GM23338 (cell line): ENCODE results near the gene SNX1. TPM values are rescaled to one million over a fixed set of nuclear protein-coding genes. Genes with fewer than 3 reads are reported as not detected.

Source experiments
- ATAC-seq: fragments of 200-7000 bp; cut with Tn5 transposase; 3 replicates; pipeline ENCODE4 v1.9.1; 2020
- DNase-seq: peaks from one replicate; pipeline ENCODE4 v3.0.0-alpha.2; 2015; ENCODE audit warnings: low spot score
- H2AFZ ChIP-seq: fragments of 200-600 bp; sonication (generic); 2 replicates; pipeline ENCODE4 v1.8.0; 2016; ENCODE audit warnings: antibody characterized with exemption, mild to moderate bottlenecking, moderate library complexity
- H3F3A ChIP-seq: fragments of 200-600 bp; sonication (generic); replicated peaks from 2 replicates; pipeline ENCODE4 v1.8.0; 2017; ENCODE audit warnings: antibody characterized with exemption, mixed run types, low read depth
- H3K27ac ChIP-seq: fragments of 200-600 bp; sonication (generic); 2 replicates; pipeline ENCODE4 v1.6.1; 2016; ENCODE audit warnings: low read depth
- H3K27me3 ChIP-seq: fragments of 200-600 bp; sonication (generic); 2 replicates; pipeline ENCODE4 v1.8.0; 2016; ENCODE audit warnings: mild to moderate bottlenecking, mixed run types, moderate library complexity; ENCODE audit not compliant: insufficient read depth
- H3K36me3 ChIP-seq: fragments of 200-600 bp; sonication (generic); 2 replicates; pipeline ENCODE4 v1.8.0; 2016; ENCODE audit warnings: mild to moderate bottlenecking; ENCODE audit not compliant: insufficient read depth
- H3K4me1 ChIP-seq: fragments of 200-600 bp; sonication (generic); 2 replicates; pipeline ENCODE4 v1.8.0; 2016; ENCODE audit warnings: mild to moderate bottlenecking, moderate library complexity; ENCODE audit not compliant: insufficient read depth
- H3K4me2 ChIP-seq: fragments of 200-600 bp; sonication (generic); 2 replicates; pipeline ENCODE4 v1.7.1; 2017; ENCODE audit warnings: mixed run types
- H3K4me3 ChIP-seq: fragments of 200-600 bp; sonication (generic); 2 replicates; pipeline ENCODE4 v1.6.1; 2016; ENCODE audit warnings: mixed run types
- H3K79me2 ChIP-seq: fragments of 200-600 bp; sonication (generic); replicated peaks from 2 replicates; pipeline ENCODE4 v1.8.0; 2017; ENCODE audit warnings: mild to moderate bottlenecking; ENCODE audit not compliant: insufficient read depth
- H3K9me2 ChIP-seq: fragments of 200-600 bp; sonication (generic); 2 replicates; pipeline ENCODE4 v1.8.0; 2017; ENCODE audit not compliant: insufficient read depth
- H4K20me1 ChIP-seq: fragments of 200-600 bp; sonication (generic); replicated peaks from 2 replicates; pipeline ENCODE4 v1.8.0; 2017; ENCODE audit warnings: mild to moderate bottlenecking; ENCODE audit not compliant: insufficient read depth
- H3K27ac Mint-ChIP-seq: 2 replicates; pipeline ENCODE4 v1.8.0; 2020; ENCODE audit warnings: inconsistent platforms, mild to moderate bottlenecking, moderate library complexity, mixed read lengths
- H3K27me3 Mint-ChIP-seq: 3 replicates; pipeline ENCODE4 v1.8.0; 2022; ENCODE audit warnings: low read depth, mild to moderate bottlenecking, moderate library complexity, mixed read lengths, inconsistent platforms; ENCODE audit not compliant: insufficient read depth, poor library complexity
- H3K36me3 Mint-ChIP-seq: 3 replicates; pipeline ENCODE4 v1.8.0; 2021; ENCODE audit warnings: low read depth, mild to moderate bottlenecking, inconsistent platforms, moderate library complexity, mixed read lengths
- H3K4me1 Mint-ChIP-seq: 3 replicates; pipeline ENCODE4 v1.8.0; 2020; ENCODE audit warnings: mild to moderate bottlenecking, inconsistent platforms, mixed read lengths
- H3K4me3 Mint-ChIP-seq: 3 replicates; pipeline ENCODE4 v1.8.0; 2021; ENCODE audit warnings: moderate library complexity, mild to moderate bottlenecking, inconsistent platforms, mixed read lengths
- H3K9me3 Mint-ChIP-seq: 3 replicates; pipeline ENCODE4 v1.8.0; 2020; ENCODE audit warnings: moderate library complexity, mild to moderate bottlenecking, inconsistent platforms, mixed read lengths
- CREB1 ChIP-seq: fragments of 250-450 bp; sonication (Bioruptor Pico); IDR thresholded peaks from 2 replicates; pipeline ENCODE4 v1.5.0; 2020; ENCODE audit warnings: low read depth, mild to moderate bottlenecking, moderate library complexity
- EZH2 ChIP-seq: fragments of 200-600 bp; sonication (generic); IDR thresholded peaks from one replicate; pipeline ENCODE4 v1.8.0; 2017; ENCODE audit warnings: antibody characterized with exemption, mild to moderate bottlenecking, low read depth; ENCODE audit not compliant: unreplicated experiment
- EZH2phosphoT487 ChIP-seq: fragments of 200-600 bp; sonication (generic); IDR thresholded peaks from one replicate; pipeline ENCODE4 v1.8.1; 2018; ENCODE audit warnings: antibody characterized with exemption; ENCODE audit not compliant: unreplicated experiment
- JUNB ChIP-seq: IDR thresholded peaks from one replicate; pipeline ENCODE4 v1.6.1; 2016; ENCODE audit warnings: antibody characterized with exemption; ENCODE audit not compliant: unreplicated experiment
- NANOG ChIP-seq: IDR thresholded peaks from 2 replicates; pipeline ENCODE4 v1.6.1; 2016; ENCODE audit warnings: antibody characterized with exemption, borderline replicate concordance
- POLR2AphosphoS5 ChIP-seq: IDR thresholded peaks from 2 replicates; pipeline ENCODE4 v1.6.1; 2016; ENCODE audit warnings: antibody characterized with exemption, low read depth
- STAT1 ChIP-seq: IDR thresholded peaks from one replicate; pipeline ENCODE4 v1.6.1; 2016; ENCODE audit warnings: antibody characterized with exemption; ENCODE audit not compliant: unreplicated experiment
- ZNF114 ChIP-seq: fragments of 250-450 bp; sonication (Bioruptor Pico); IDR thresholded peaks from 2 replicates; pipeline ENCODE4 v1.5.0; 2020; ENCODE audit warnings: mild to moderate bottlenecking, moderate library complexity
- ZNF331 ChIP-seq: fragments of 250-450 bp; sonication (Bioruptor Pico); IDR thresholded peaks from 2 replicates; pipeline ENCODE4 v1.5.0; 2020; ENCODE audit warnings: low read depth, mild to moderate bottlenecking, moderate library complexity
- ZNF462 ChIP-seq: fragments of 250-450 bp; sonication (Bioruptor Pico); IDR thresholded peaks from 2 replicates; pipeline ENCODE4 v1.5.0; 2020; ENCODE audit warnings: mild to moderate bottlenecking, moderate library complexity
- polyA plus RNA-seq: library from polyadenylated mRNA; unstranded; fragments of >200 nt; fragmentation: Nextera tagmentation; extraction: Ambion mirVana; gene quantifications from 2 replicates; pipeline ENCODE4 v1.2.1, GENCODE V29; 2016
- total RNA-seq: library from RNA; depleted of rRNA; stranded (reverse); fragments of >200 nt; shearing (Covaris generic); gene quantifications from 2 replicates; pipeline ENCODE4 v1.2.3, GENCODE V29; 2014
- TF ChIP-seq, protein P1 (sequence below), 2 experiments: fragments of 200-600 bp in 1 of 2; sonication (generic) in 1 of 2; conservative IDR thresholded peaks; 2 replicates each; pipeline versions ENCODE4 v1.5.1 to v1.6.1; 2016 to 2017; ENCODE audit warnings: antibody characterized with exemption in 2 of 2, low read depth in 2 of 2, mild to moderate bottlenecking in 2 of 2, moderate library complexity in 1 of 2
- TF ChIP-seq, protein P2 (sequence below): IDR thresholded peaks from 2 replicates; pipeline ENCODE4 v1.6.1; 2016; ENCODE audit warnings: antibody characterized with exemption
- TF ChIP-seq, protein P3 (sequence below): IDR thresholded peaks from one replicate; pipeline ENCODE4 v1.6.1; 2018; ENCODE audit warnings: antibody characterized with exemption; ENCODE audit not compliant: unreplicated experiment

Gene SNX1
- total and polyA plus RNA-seq, 2 experiments from 2014 or later = 33.3 to 33.8 TPM

DNA sequence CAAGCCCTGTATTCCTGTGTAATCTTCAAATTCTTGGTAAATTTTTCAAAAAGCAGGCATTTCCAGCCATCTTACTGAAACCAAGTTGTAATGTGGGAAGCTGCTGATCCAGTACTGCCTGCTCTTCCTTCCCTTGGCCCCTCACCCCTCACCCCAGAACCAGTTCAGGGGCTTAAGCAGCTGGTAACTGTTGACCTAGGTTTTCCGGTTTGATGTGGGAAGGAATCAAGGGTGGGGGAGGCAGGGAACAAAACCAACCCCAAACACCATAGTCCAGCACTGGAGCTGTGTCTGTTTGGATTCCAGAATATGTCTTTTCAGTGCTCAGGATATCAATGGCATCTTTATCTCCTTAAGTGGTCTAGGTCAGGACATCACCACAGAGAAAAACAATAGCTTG lies 26.7 kb downstream of the SNX1 start:
- Mint-ChIP-seq H3K27me3 (no peaks in the 10 kb centered on the region), H3K4me1 (no peaks in the 10 kb centered on the region), H3K36me3 (peaks cover 32% of the 10 kb centered on the region), H3K9me3 (no peaks in the 10 kb centered on the region), H3K4me3 (no peak overlapping the region), H3K27ac (no peak overlapping the region)
- no peak for ATAC-seq
- Histone ChIP-seq H3K4me2 (no peak overlapping the region), H3K4me3 (no peak overlapping the region), H3K27ac (no peak overlapping the region), H3K27me3 (no peaks in the 10 kb centered on the region), H3F3A (no peaks in the 10 kb centered on the region), H3K79me2 (no peaks in the 10 kb centered on the region), H3K36me3 (peaks cover 26% of the 10 kb centered on the region), H3K4me1 (no peaks in the 10 kb centered on the region), H3K9me2 (no peaks in the 10 kb centered on the region), H4K20me1 (no peaks in the 10 kb centered on the region), H2AFZ (no peak overlapping the region)
- no peak for DNase-seq
- TF ChIP-seq JUNB (no peak), EZH2phosphoT487 (no peak), ZNF331 (CRISPR knock-in tag) (no peak), CREB1 (no peak), NANOG (no peak), POLR2AphosphoS5 (no peak), ZNF462 (CRISPR knock-in tag) (no peak), EZH2 (no peak), STAT1 (no peak), ZNF114 (no peak)
- TF ChIP-seq, protein P1, sequence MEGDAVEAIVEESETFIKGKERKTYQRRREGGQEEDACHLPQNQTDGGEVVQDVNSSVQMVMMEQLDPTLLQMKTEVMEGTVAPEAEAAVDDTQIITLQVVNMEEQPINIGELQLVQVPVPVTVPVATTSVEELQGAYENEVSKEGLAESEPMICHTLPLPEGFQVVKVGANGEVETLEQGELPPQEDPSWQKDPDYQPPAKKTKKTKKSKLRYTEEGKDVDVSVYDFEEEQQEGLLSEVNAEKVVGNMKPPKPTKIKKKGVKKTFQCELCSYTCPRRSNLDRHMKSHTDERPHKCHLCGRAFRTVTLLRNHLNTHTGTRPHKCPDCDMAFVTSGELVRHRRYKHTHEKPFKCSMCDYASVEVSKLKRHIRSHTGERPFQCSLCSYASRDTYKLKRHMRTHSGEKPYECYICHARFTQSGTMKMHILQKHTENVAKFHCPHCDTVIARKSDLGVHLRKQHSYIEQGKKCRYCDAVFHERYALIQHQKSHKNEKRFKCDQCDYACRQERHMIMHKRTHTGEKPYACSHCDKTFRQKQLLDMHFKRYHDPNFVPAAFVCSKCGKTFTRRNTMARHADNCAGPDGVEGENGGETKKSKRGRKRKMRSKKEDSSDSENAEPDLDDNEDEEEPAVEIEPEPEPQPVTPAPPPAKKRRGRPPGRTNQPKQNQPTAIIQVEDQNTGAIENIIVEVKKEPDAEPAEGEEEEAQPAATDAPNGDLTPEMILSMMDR (conservative IDR thresholded peaks at IDR 0.05; ENCODE audit: low read depth in 2 of 2) = no peak
- TF ChIP-seq, protein P2, sequence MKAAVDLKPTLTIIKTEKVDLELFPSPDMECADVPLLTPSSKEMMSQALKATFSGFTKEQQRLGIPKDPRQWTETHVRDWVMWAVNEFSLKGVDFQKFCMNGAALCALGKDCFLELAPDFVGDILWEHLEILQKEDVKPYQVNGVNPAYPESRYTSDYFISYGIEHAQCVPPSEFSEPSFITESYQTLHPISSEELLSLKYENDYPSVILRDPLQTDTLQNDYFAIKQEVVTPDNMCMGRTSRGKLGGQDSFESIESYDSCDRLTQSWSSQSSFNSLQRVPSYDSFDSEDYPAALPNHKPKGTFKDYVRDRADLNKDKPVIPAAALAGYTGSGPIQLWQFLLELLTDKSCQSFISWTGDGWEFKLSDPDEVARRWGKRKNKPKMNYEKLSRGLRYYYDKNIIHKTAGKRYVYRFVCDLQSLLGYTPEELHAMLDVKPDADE = no peak
- TF ChIP-seq, protein P3, sequence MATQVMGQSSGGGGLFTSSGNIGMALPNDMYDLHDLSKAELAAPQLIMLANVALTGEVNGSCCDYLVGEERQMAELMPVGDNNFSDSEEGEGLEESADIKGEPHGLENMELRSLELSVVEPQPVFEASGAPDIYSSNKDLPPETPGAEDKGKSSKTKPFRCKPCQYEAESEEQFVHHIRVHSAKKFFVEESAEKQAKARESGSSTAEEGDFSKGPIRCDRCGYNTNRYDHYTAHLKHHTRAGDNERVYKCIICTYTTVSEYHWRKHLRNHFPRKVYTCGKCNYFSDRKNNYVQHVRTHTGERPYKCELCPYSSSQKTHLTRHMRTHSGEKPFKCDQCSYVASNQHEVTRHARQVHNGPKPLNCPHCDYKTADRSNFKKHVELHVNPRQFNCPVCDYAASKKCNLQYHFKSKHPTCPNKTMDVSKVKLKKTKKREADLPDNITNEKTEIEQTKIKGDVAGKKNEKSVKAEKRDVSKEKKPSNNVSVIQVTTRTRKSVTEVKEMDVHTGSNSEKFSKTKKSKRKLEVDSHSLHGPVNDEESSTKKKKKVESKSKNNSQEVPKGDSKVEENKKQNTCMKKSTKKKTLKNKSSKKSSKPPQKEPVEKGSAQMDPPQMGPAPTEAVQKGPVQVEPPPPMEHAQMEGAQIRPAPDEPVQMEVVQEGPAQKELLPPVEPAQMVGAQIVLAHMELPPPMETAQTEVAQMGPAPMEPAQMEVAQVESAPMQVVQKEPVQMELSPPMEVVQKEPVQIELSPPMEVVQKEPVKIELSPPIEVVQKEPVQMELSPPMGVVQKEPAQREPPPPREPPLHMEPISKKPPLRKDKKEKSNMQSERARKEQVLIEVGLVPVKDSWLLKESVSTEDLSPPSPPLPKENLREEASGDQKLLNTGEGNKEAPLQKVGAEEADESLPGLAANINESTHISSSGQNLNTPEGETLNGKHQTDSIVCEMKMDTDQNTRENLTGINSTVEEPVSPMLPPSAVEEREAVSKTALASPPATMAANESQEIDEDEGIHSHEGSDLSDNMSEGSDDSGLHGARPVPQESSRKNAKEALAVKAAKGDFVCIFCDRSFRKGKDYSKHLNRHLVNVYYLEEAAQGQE = no peak
